Neutrophil (primary cell): Measurements from ENCODE around the gene PDE4D.

ENCODE experiments used
- H3K27ac ChIP-seq: fragments of 200-600 bp; sonication (generic); 2 replicates; pipeline ENCODE4 v1.5.1; 2016; ENCODE audit warnings: mild to moderate bottlenecking, moderate library complexity
- H3K27me3 ChIP-seq: fragments of 200-600 bp; sonication (generic); 2 replicates; pipeline ENCODE4 v1.6.0; 2016; ENCODE audit warnings: mild to moderate bottlenecking
- H3K36me3 ChIP-seq: fragments of 200-600 bp; sonication (generic); 2 replicates; pipeline ENCODE4 v1.5.1; 2017
- H3K4me1 ChIP-seq, 2 experiments: fragments of 200-600 bp in 1 of 2; sonication (generic) in 1 of 2; 1 replicate in 1 of 2; 2 replicates in 1 of 2; pipeline versions ENCODE4 v1.5.1 to v1.6.1; 2013 to 2016; ENCODE audit warnings: low read depth in 1 of 2, low read length in 1 of 2, mild to moderate bottlenecking in 1 of 2, moderate library complexity in 1 of 2; ENCODE audit not compliant: control insufficient read depth in 1 of 2, insufficient read depth in 1 of 2
- H3K4me3 ChIP-seq, 2 experiments: fragments of 200-600 bp in 1 of 2; sonication (generic) in 1 of 2; 1 replicate in 1 of 2; 2 replicates in 1 of 2; pipeline ENCODE4 v1.5.1; 2013 to 2016; ENCODE audit warnings: low read depth in 1 of 2, low read length in 1 of 2, mild to moderate bottlenecking in 1 of 2, moderate library complexity in 1 of 2
- H3K9me3 ChIP-seq: fragments of 200-600 bp; sonication (generic); 2 replicates; pipeline ENCODE4 v1.5.1; 2016
- CTCF ChIP-seq: fragments of 200-600 bp; sonication (generic); IDR thresholded peaks from 2 replicates; pipeline ENCODE4 v1.5.1; 2016; ENCODE audit warnings: antibody characterized with exemption

Gene PDE4D

GRCh38 chr5:59622848-59623247 lies 270.7 kb downstream of the PDE4D start:
- no peak for TF ChIP-seq CTCF
- Histone ChIP-seq H3K9me3 (no peaks in the 10 kb centered on the region), H3K27me3 (no peaks in the 10 kb centered on the region), H3K27ac (no peak overlapping the region), H3K4me1 (no peaks in the 10 kb centered on the region), H3K36me3 (no peaks in the 10 kb centered on the region), H3K4me3 (no peak overlapping the region)

GRCh38 chr5:59621477-59621876 lies 272.0 kb downstream of the PDE4D start:
- Histone ChIP-seq H3K4me3 (no peak overlapping the region), H3K36me3 (no peaks in the 10 kb centered on the region), H3K9me3 (no peaks in the 10 kb centered on the region), H3K27ac (no peak overlapping the region), H3K27me3 (no peaks in the 10 kb centered on the region), H3K4me1 (no peaks in the 10 kb centered on the region)
- TF ChIP-seq CTCF = no peak

DNA sequence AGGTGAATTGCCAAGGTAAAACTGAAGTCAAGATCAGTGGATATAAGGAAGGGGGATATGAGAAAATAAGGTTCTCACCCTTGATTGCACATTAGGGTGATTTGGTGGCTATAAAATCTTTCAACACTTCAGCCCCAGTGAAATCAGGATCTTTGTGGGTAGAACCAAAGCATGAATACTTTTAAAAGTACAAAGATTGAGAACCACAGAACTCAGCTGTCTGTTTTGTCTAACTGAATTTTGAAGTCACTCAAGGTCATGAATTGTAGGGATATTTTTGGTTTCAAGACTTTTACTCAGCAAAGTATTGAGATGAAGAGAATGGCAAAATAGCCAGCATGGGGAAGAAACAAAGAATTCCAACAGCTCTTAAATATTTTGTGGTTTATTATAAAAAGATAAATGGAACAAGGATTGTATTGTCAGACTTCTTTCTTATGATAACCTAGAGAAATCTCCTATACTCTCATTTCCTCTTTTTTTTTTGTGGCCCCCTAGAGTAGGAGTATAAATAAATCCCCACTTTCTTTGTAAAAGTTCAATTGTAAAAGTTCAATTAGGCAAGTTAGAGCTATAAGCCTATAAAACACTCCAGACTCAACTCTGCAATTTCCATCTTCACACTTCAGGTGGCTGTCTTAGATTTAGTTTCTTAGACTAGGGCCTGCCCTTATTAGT lies 272.9 kb downstream of the PDE4D start:
- H3K36me3 ChIP-seq = no peaks in the 10 kb centered on the region
- H3K4me3 ChIP-seq = no peak overlapping the region
- no peaks in the 10 kb centered on the region for H3K9me3 ChIP-seq
- no peak overlapping the region for H3K27ac ChIP-seq
- no peaks in the 10 kb centered on the region for H3K4me1 ChIP-seq
- H3K27me3 ChIP-seq = no peaks in the 10 kb centered on the region
- no peak for TF ChIP-seq CTCF

DNA sequence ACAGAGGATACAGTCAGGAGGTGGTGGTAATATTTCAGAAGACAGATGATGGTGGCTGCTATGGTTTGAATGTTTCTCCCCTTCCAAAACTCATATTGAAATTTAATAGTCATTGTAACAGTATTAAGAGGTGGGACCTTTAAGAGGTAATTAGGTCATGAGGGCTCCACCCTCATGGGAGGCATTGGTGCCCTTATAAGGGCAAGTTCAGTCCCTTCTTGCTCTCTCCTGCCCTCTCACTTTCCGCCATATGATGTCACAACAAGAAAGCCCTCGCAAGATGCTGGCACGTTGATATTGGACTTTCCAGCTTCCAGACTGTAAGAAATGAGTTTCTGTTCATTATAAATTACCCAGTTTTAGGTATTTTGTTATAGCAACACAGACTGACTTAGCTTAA lies 274.9 kb downstream of the PDE4D start:
- Histone ChIP-seq H3K4me1 (no peaks in the 10 kb centered on the region), H3K27ac (no peak overlapping the region), H3K4me3 (no peak overlapping the region), H3K36me3 (no peaks in the 10 kb centered on the region), H3K27me3 (no peaks in the 10 kb centered on the region), H3K9me3 (no peaks in the 10 kb centered on the region)
- TF ChIP-seq CTCF = no peak

- no peak for TF ChIP-seq CTCF
- no peak overlapping the region for H3K27ac ChIP-seq
- no peaks in the 10 kb centered on the region for H3K27me3 ChIP-seq
- H3K4me3 ChIP-seq = no peak overlapping the region
- H3K4me1 ChIP-seq = no peaks in the 10 kb centered on the region
- H3K9me3 ChIP-seq = no peaks in the 10 kb centered on the region
- no peaks in the 10 kb centered on the region for H3K36me3 ChIP-seq
Measured at GRCh38 chr5:59617186-59617771, 276.2 kb downstream of the PDE4D start.
